T47D (cell line): ENCODE data around the gene MTPN.

ENCODE experiments used
- DNase-seq, 2 experiments: peaks; one replicate each; pipeline versions ENCODE4 v3.0.0 to v3.0.0-alpha.2; 2011 to 2012; ENCODE audit warnings: low read depth in 1 of 2, low spot score in 1 of 2
- JUND ChIP-seq: IDR thresholded peaks from 2 replicates; pipeline ENCODE4 v1.6.1; 2012; ENCODE audit warnings: low read depth
- in situ Hi-C: cut with HindIII; loops from 2 replicates; pipeline ENCODE4 v1.10.0; 2016; ENCODE audit warnings: low sequenced_read_pairs, low pct_unique_long_range_greater_than_20kb

MTPN gene

DNA sequence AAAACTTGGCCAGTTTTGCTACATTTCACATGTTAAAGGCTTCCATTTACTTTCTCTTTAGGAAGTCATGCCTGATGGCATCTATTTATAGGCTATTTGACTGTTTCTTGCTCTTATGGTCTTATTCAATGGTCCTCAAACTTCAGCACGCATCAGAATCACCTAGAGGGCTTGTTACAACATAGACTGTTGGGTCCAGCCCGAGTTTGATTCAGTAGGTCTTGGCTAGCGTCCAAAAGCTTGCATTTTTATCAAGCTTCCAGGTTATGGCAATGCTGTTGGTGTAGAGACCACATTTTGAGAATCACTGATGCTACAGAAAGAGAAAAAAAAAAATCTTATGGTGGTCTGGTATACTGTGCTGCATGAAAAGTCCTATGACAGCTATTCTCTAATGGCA is 51.9 kb downstream of the MTPN start:
- TF ChIP-seq JUND = no peak
- in situ Hi-C loops = no loop called here
- no peak for DNase-seq

GRCh38 chr7:135924302-135924701 is 52.9 kb downstream of the MTPN start:
- no peak for DNase-seq
- in situ Hi-C loops = no loop called here
- no peak for TF ChIP-seq JUND

GRCh38 chr7:135922263-135922662 is 54.9 kb downstream of the MTPN start:
- in situ Hi-C loops = no loop called here
- no peak for TF ChIP-seq JUND
- DNase-seq = no peak

DNA sequence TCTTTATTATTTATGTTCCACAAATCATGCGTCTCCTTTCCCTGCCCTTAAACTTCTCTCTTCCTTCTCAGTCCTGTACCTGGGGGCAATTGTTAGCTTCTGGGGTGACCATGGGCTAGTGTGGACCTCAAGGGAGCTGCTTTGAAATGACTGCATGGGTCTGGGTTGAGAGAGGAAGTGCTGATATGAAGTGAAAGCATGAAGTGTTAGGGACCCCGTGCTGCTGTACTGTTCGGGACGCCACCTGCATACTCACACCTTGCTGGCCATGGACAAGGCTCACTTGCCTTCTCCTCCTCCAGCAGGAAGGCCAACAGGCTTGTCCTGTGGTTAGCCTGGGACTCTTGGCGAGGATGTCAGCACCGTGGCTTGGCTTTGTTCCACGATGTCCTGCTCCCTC is 56.7 kb downstream of the MTPN start:
- in situ Hi-C loops = no loop called here
- no peak for DNase-seq
- TF ChIP-seq JUND = no peak

DNA sequence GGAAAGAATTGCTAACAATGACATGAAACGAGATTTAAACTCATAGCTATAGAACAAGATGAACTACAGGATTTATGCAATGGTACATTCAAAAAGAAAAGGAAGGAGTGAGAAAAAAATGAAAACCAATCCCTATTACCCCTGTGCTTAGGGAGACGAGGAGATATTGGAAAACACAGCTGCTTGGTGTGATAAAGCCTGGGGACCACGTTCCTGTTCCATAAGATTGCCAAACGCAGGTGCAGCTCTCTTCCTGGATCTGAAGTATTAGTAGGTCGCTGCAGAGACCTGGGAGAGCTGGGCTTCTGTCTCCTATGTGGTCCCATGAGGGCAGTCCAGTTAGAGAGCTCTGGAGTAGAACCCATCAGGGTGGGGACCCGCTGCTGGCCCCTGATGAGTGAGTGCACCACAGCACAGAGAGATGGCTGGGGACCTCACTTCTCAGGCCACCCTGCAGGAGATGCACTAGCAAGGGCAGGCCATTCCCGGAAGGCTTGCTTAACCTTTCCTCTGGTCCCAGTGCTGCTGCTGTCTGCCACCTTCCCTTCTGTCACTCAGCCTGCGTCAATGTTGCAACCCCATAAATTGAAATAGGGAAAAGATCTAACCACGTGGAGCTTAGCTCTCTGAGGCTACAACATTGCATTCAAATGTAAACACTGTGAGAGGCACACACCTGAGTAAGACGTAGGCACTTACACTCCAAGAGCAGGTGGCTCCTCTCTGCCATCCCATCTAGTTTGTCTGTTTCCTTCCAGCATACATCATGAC is 57.9 kb downstream of the MTPN start:
- no peak for DNase-seq
- in situ Hi-C loops = no loop called here
- TF ChIP-seq JUND = no peak

DNA sequence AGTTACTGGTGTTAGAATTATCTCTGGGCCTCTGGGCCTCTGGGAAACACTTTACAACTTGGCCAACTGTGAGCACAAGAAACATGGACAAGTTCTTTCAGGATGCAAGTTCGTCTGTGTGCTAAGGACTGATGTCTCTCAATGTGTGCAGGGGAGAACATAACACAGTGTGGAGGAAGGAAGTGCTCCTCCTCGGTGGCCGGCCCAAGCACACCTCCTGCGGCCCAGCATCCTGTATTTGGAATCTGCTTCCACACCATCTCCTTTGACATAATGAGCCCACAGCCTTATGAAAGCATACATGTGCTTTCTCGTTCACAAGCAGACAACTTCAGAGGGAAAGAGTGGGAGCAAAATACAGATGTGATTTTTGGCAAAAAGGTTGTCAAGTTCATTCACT is 59.0 kb downstream of the MTPN start:
- in situ Hi-C loops = no loop called here
- TF ChIP-seq JUND = no peak
- no peak for DNase-seq

DNA sequence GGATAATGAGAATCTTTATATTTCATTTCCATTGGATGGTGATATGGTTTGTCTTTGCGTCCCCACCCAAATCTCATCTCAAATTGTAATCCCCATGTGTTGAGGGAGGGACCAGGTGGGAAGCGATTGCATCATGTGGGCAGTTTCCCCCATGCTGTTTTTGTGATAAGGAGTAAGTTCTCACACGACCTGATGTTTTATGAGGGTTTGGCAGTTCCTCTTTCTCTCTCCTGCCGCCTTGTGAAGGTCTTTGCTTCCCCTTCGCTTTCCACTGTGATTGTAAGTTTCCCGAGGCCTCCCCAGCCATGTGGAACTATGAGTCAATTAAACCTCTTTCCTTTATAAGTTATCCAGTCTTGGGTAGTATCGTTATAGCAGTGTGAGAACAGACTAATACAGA is 59.4 kb downstream of the MTPN start:
- in situ Hi-C loops = no loop called here
- no peak for TF ChIP-seq JUND
- DNase-seq = no peak

DNA sequence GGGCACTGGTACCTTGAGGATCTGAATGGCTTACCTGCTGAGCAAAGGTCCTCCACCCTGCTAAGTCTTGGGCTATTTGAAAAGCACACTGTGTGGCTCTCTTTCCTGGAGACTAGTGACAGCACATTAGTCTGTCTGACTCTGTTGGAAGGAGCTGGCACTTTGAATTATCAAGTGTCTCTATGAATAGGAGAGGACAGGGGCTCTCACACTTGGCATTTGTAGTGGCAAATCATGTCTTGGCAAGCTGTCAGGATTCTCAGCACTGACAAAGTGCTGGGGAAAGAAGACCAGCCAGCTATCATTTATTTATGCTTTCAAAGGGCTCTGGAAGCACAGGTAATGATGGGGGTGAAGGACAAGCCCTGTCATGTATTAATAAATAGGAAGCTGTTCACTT is 62.8 kb downstream of the MTPN start:
- no peak for DNase-seq
- no peak for TF ChIP-seq JUND
- in situ Hi-C loops = no loop called here

DNA sequence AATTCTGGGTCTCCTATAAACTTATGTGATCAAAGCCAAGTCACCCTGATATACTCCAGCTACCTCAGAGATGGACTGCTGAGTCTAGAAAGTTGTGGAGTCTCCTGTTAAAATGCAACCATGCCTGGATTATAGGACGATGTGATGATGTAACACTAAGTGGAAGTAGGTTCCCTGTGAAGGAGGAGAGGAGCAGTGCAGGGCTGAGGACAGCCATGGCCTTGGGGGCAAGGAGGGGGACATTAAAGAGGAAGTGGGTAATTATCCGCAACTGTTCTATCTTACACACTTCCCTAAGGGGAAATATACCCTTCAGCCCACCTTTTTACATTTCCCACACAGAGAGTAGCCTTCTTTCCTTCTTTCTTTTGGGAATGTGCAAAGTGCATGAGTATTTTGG is 63.8 kb downstream of the MTPN start:
- TF ChIP-seq JUND = no peak
- DNase-seq = no peak
- in situ Hi-C loops = no loop called here

GRCh38 chr7:135911099-135911498 is 66.1 kb downstream of the MTPN start:
- in situ Hi-C loops = no loop called here

DNA sequence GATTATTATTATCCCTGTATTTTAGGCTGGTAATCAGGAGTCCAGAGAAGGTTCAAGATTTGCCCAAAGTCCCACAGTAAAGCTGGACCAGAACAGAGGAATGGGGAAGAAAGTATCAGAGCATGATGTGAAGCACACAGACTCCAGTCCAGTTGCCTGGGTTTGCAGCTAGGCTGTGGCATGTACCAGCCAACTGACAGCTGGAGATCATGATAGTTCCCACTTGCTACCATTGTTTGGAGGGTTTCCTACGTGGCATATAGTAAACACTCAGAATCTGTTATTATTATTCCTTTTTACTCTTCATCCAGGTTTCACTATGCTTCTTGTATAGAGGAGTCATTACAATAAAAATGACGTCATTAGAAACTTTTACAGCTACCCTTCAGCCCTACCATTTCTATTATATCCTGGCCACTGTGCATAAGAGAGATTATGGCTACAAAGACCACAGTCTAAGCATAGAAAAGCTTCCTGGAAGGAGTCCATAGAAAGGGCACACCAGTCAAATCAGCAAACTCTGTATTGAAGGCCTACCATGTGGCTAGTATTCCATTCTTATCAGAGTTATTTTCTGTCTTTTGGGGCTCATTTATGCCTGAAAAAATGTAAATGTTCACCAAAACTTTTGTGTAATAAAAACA is 66.6 kb downstream of the MTPN start:
- no peak for DNase-seq
- in situ Hi-C loops = no loop called here
- no peak for TF ChIP-seq JUND

More at GRCh38 chr7:135911099-135911498, 66.1 kb downstream of the MTPN start:
- DNase-seq = no peak
- no peak for TF ChIP-seq JUND

DNA sequence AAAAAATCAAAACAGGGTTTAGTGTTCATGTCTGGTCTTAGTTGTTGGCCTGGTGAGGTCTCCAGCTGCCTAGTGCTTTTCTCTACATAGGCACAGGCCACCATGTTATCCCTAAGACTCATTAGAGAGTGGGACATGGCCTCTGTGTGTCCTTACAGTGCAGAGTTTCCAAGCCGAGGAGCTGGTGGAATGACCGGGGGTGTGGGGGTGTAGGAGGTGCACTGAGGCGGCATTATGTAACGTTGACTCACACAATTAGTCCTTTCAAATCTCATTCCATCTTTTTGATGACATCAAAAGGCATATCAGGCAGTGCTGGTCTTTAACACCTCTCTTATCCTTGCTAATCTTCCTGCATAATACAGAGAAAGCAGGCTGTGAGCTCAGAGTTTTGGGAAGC is 71.3 kb downstream of the MTPN start:
- no peak for DNase-seq
- no peak for TF ChIP-seq JUND
- in situ Hi-C loops = no loop called here

DNA sequence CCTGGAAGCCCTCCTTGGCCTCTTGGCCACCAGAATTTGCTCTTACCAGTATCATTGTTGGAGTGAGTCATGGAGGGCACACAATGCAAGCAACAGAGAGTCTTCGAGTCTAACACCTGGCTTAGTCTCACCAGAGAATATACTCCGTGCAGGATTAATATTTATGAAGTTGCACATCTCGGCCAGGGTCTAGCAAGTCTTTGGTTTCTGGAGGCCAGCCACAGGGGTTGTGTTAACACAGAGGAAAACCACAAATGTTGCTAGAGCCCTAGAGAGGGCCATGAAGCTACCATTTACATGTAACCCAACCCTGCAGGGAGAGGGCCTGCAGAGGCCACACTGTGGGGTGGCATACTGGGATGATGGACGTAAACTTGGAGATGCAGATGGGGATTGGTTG is 71.8 kb downstream of the MTPN start:
- no peak for TF ChIP-seq JUND
- DNase-seq = no peak
- in situ Hi-C loops = no loop called here

- no peak for DNase-seq
- in situ Hi-C loops = no loop called here
- TF ChIP-seq JUND = no peak
Observed at GRCh38 chr7:135904282-135904681, 72.9 kb downstream of the MTPN start.
